Esophagus squamous epithelium (tissue), 4 donors: Measurements from ENCODE around the gene CTNNA1.

Source experiments
- CTCF ChIP-seq, 6 experiments: fragments of 450-650 bp in 4 of 6; fragments of 200-600 bp in 2 of 6; sonication (generic) in 2 of 6; IDR thresholded peaks; one replicate each; pipeline ENCODE4 v1.5.1; 2016 to 2019; ENCODE audit warnings: antibody characterized with exemption in 6 of 6, mild to moderate bottlenecking in 4 of 6, moderate library complexity in 4 of 6
- POLR2A ChIP-seq, 4 donors: fragments of 450-650 bp; IDR thresholded peaks; one replicate each; pipeline ENCODE4 v1.6.1; 2017; ENCODE audit warnings: antibody characterized with exemption in 4 of 4, mild to moderate bottlenecking in 4 of 4, moderate library complexity in 3 of 4

DNA sequence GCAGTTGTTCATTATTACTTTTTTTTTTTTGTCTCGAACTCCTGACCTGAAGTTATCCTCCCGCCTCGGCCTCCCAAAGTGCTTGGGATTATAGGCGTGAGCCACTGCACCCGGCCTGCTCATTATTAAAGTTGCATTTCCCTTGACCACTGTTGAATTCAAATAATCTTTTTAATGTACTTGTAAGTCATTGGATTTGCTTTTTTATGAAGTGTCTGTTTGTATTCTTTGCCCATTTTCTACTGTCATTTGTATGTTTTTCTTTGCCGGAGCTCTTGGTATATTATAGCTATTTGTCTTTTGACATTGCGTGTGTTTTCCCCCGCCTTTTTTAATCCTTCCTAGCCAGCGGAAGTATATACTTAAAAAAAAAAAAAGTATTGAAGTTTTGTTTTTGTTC lies 99.9 kb downstream of the CTNNA1 start:
- TF ChIP-seq CTCF (IDR thresholded peaks at IDR 0.05) (no peak), POLR2A (IDR thresholded peaks at IDR 0.05) (no peak)
